ENCODE results near the gene FNDC3B.
"Not testable (repeated sequence)": the region's sequence is repeated elsewhere in the genome, so short reads cannot be mapped to it uniquely, and the experiment has no call there.

FNDC3B gene

GRCh38 chr3:172087602-172088580 lies 48.5 kb downstream of the FNDC3B start:
- DNase-seq = no peak
- intact Hi-C loops (cut with DNase I) = no loop called here

GRCh38 chr3:172089250-172089649 lies 49.9 kb downstream of the FNDC3B start:
- intact Hi-C loops (cut with DNase I) = no loop called here
- DNase-seq = no peak

- DNase-seq = no peak
- intact Hi-C loops (cut with DNase I) = no loop called here
Measured at GRCh38 chr3:172090035-172090434, 50.7 kb downstream of the FNDC3B start.

- intact Hi-C loops (cut with DNase I) = no loop called here
- DNase-seq = no peak
Measured at GRCh38 chr3:172092658-172093057, 53.3 kb downstream of the FNDC3B start.

DNA sequence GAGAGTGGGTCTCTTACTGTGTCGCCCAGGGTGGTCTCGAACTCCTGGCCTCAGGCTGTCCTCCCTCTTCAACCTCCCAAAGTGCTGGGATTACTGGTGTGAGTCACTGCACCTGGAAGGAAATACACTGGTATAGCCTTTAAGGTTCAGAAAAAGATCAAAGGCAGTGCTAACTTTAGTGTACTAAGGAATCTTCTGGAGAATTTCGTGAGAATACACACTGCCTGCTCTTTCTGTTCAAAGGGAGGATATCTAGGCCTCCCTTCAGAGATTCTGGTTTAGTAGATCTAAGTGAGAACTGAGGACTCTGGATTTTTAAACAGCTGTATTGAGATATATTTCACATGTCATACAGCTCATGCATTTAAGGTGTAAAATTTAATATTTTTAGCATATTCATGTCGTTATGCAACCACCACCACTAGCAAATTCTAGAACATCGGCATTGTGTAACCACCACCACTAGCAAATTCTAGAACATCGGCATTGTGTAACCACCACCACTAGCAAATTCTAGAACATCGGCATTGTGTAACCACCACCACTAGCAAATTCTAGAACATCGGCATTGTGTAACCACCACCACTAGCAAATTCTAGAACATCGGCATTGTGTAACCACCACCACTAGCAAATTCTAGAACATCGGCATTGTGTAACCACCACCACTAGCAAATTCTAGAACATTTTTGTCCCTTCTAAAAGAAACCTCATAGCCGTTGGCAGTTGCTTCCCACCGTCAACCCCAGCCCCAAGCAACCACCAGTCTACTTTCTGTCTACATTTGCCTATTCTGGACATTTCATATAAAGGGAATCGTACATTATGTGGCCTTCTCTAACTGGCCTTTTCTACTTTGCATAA lies 54.4 kb downstream of the FNDC3B start:
- intact Hi-C loops (cut with DNase I) = not testable (repeated sequence)

DNA sequence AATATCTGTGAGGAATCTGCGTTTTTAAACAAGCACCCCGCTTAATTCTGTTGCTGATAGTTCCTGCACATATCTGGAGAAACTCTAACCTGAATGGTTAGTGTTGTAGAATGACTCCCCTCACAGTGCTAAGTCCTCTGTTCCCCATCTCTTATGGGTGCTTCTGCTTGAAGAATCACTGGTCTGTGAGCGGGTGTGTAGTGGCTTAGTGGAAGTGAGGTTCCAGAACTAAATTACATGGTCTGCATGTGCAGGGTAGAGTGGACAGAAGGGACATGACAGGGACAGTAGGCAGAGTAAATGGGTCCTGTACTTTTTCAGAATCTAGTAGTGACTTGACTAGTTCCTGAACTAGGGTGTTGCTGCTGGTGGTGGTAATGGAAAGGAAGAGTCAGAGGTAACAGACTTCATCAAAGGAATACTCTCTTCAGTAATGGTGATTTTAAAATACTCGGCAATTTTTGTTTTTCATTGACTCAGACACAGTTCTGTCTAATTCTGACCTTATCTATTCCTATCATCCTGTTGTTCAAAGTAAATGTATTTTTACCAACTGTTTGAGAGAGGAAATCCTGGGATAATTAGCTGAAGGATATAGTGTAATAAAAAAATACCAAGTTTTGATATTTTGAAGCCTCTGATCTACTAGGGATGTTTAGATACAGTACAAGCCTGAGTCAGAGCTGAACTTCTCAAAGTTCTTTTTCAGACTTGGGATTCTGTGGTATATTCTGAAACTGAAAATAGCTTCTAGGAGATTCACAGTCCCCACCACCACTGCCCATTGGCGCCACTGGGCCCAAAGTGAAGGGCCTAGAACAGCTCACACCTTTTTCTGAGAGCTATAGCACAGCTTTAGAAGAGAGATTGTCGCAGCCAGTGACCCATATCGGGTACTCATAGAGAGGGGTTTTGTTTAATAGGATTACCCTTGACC lies 55.5 kb downstream of the FNDC3B start:
- no peak for DNase-seq
- intact Hi-C loops (cut with DNase I) = no loop called here

More for the DNA sequence above, 54.4 kb downstream of the FNDC3B start:
- not testable (repeated sequence) for DNase-seq

GRCh38 chr3:172096881-172097420 lies 57.6 kb downstream of the FNDC3B start:
- DNase-seq = no peak
- intact Hi-C loops (cut with DNase I) = no loop called here

DNA sequence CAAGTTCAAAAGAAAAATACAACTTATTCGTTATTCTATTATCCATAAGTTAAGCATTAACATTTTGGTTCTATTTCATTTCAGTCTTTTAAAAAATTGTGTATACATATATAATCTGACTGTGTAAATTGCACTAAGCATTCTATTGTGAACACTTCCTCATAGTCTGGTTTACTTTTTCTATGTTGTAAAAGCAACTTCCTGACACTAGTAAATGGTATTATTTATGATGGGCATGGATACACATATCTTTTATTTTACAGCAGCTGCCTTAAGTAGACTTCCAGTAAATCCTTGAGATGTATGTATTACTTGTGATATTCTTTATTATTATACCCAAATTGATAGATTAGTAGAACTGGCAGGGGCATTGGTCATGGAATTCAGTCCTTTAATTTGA lies 58.2 kb downstream of the FNDC3B start:
- no peak for DNase-seq
- intact Hi-C loops (cut with DNase I) = no loop called here

- intact Hi-C loops (cut with DNase I) = loop anchor here (2.0 kb wide), 1 partner anchor 72 kb away; no protein-coding TSS in a partner anchor
- no peak for DNase-seq
Measured at GRCh38 chr3:172098698-172099494, 59.5 kb downstream of the FNDC3B start.

- DNase-seq = no peak
- intact Hi-C loops (cut with DNase I) = loop anchor here (2.0 kb wide), 1 partner anchor 71 kb away; no protein-coding TSS in a partner anchor
Measured at GRCh38 chr3:172099495-172099808, 60.1 kb downstream of the FNDC3B start.

DNA sequence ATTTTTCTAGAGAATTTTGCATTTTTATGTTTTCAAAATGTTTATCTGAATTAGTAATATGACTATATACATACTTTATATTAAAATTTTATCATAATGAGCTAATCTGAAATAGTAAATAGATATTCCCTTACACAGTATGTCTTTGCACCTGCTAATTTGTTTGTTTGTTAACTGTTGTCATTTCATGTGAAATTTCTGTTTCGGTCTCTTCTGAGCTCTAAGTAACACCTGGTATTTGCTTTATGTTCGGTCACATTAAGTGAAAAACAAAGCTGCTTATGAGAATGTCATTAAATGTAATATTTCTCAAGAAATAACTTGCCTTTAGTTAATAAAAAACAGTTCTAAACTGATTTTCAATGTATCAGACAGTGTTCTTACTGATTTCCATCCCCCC lies 61.1 kb downstream of the FNDC3B start:
- intact Hi-C loops (cut with DNase I) = no loop called here
- DNase-seq = no peak

- DNase-seq = no peak
- intact Hi-C loops (cut with DNase I) = no loop called here
Measured at GRCh38 chr3:172101107-172101506, 61.7 kb downstream of the FNDC3B start.

DNA sequence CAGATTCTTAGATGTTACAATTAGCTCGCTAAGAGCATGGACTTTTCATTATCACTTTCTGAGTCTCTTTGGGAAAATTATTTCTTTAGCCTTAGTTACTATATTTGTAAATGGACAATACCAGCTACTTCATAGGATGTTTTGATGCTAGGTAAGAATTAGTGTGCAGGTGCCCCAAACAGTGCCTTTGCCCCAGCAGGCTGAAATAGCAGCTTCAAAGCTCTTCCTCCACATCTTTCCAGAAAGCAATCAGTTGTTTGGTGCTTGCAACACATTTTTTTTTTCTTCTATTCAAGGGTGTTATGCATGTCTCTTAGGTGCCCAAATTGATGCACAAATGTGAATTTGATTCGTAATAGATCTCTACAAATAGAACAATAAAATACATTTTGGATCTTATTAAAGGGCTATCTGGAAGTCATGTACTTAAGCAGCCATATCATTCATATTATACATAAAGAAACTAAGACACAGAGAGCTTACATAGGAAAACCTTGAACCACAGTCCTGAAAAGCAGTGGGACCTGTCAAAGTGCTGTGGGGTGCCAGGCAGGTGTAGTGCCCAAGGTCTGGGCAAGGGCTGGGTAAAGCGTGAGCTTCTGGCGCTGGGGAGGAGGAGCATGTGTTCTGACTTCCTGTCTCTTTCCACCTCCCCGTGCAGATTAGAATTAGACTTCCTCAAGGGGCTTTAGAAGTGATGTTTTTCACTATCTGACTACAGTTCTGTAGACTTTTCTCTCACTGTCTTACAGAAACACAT lies 62.9 kb downstream of the FNDC3B start:
- DNase-seq = no peak
- intact Hi-C loops (cut with DNase I) = no loop called here

GRCh38 chr3:172102883-172103310 lies 63.5 kb downstream of the FNDC3B start:
- intact Hi-C loops (cut with DNase I) = no loop called here
- DNase-seq = no peak

- DNase-seq = no peak
- intact Hi-C loops (cut with DNase I) = no loop called here
Measured at GRCh38 chr3:172103724-172104123, 64.3 kb downstream of the FNDC3B start.

- intact Hi-C loops (cut with DNase I) = no loop called here
- no peak for DNase-seq
Measured at GRCh38 chr3:172104471-172105072, 65.2 kb downstream of the FNDC3B start.

DNA sequence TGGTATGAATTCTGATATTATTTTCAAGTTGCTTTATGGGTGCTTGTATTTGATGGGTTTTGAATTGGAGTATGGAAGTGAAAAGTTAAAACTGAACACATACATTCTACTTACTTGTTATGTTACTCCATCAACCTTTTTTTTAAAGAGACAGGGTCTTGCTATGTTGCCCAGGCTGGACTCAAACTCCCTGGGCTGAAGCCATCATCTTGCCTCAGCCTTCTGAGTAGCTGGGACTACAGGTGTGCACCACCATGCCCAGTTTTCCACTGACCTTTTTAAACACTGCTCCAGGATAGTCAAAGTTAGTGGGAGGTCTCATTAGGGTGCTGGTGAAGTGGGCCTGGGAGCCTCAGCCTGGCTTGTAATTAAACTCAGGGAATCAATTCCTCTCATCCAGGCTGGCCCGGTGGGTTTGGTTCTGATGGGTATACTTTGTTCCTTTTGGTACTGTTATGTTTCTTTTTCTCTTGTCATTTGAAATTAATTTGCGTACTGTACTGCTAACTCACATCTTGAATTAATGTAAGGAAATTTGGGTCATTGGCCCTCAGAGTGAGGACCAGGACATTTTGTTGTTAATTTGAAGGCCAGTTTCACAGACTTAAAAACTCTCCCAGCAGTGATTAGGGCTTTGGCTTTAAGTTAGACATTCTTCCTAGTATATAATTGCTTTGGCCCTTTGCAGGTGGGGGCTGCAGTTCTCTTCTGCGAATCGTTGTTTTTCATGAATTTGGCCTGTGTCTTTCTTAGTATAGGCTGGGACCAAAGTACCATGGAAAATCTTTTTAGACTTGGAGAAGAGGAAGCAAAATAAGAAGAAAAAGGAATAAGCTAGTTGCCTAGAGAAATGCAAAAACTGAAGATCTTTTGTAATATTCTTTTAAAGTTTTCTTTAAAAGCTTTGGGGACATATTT lies 66.9 kb downstream of the FNDC3B start:
- intact Hi-C loops (cut with DNase I) = no loop called here
- no peak for DNase-seq

All from posterior cingulate gyrus (tissue), 11 donors.